Fibroblast of skin of right quadriceps (primary cell): Measurements from ENCODE around the gene MAP2.

Experiments used
- DNase-seq: peaks from one replicate; pipeline ENCODE4 v3.0.0-alpha.2; 2013

MAP2 gene

DNA sequence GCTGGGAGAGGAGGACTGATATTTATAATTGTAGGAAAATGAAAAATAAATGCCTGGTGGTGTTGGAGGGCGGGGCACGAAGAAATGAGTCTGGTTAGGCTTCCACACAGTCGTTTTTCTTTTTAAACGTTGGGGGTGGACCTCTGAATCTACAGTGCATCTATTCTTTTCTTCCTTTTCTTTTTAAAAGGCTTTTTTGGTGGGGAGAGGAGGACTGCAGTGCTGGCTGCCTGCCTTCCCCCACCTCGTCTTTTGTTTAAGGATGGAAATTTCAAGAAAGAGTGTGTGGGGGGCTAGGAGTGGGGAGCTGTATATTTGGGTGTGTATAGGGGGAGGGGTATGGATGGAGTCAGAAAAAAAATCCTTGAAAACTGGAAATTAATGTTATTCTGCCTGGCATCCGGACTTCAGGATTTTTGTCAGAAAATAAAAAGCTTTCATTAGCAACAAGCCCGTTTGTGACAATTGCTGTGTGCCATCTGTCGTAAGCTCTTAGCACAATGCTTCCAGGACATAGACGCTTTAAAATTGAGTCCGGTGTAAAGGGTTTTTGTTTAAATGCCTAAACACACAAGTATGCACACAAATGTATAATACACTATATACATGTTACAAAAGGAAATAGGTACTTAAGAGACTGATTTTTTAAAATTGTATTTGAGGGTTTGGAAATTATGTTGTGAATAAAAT is 1.1 kb downstream of the MAP2 start:
- DNase-seq = no peak

DNA sequence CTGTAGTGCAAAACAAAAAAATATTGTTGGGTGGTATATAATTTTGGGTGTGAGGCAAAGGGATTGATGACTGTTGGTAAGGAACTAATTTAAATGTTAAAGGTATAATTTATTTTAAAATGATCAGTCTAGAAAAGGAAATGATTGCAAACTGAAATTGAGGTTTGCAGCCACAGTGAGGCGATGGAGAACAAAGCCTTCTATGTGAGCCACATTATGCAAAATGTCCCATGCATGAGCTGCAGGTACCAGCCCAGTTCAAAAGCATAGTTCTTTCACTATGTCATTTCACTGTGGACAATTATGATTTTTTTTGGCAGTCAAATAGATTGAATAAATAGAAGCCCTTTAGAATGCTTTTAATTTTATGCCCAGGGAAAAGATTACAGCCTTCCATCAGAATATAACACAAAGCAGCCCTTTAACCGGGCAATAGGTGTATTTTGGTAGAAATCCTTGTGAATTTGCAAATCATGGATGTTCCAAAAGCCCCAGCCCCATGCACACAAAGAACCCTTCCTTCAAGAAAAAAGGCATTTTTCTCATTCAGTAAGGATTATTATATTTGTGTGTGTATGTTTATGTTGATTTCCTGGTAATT is 1.7 kb downstream of the MAP2 start:
- DNase-seq = peak; percentile 27

DNA sequence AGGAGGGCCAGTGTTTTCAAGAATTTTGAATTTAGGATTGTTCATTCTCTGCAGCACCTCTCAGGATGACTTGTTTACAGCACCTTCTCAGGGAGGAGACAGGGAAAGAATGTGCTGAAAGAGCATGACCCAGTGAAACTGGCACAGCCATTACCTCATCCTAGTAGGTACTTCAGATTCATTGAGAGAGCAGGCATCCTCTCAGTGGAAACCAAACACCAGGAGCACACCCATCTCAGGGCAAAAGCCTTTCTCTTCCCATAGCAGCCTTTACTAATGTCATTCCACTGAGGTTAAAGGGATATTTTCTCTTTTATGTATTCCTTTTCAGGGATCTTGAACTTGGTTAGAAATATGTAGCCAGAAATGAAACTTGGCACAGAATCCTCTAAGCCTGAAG is 2.6 kb downstream of the MAP2 start:
- no peak for DNase-seq

DNA sequence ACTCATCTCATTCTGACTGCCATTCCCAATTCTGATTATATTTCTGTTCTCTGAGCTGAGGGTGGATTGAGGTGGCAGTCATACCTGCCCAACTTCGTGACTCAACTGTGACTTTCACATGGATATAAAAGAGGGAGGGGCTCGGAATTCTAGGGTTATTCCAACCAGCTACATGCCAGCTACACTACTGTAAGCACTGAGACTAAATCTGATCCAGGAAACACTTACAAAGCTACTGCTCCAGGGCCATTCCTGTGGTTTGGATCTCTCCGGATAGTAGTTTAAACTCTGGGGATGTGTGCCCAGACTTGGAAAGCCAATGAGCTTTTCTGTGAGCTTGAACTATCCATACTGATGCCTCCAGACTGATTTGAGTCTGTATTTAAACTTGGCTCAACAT is 7.9 kb downstream of the MAP2 start:
- DNase-seq = peak; percentile 48

DNA sequence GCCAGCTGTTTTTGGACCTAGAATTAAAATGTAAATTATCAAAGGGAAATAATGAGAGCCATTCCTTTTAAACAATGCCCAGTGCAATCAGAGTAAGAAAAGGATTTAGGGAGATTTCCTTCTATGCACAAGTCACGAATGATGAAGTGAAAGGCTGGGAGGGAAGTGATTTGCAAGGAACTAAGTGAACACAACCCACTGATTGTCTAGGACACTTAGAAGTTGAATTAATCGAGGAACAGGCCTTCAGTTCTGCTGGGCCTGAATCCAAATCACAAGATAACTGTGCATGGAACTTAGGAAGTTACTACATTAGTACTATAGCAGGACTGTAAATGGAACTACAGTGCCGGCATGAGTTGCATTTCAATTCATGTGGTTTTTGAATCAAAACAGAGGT is 17.7 kb downstream of the MAP2 start:
- DNase-seq = no peak

DNA sequence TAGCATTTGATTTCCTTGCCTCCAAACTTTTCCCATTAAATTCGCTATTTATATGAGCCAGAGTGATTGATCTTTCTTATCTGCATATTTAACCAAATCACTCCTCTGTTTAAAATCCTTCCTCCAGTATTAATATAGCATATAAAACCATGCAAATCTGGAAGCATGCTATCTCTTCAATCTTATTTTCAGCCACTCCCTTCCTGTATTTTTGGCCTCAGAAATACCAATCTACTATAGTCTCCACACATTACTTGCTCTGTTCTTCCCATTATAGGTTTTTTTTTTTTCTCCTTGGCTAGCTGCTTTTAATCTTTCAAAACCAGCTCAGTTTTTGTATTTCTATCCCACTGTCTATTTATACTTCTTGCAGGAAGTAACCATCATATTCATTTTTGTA is 19.1 kb downstream of the MAP2 start:
- no peak for DNase-seq

DNA sequence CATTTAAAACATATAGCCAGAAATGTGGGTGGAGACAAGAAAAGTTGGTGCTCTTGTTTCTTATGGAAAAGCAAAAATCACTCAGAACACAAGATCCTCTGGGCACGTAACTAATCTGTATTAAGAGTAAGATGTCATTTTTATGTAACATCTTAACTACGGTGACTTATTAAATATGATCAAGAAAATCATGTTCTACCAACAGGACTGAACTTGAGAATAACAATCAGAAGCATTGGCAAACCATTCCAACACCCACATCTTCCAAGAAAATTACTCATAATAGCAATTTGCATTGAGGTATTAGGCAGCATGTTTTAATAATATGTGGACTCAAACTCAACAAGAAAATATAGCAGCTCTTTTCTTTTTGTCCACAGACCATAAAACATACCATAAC is 21.6 kb downstream of the MAP2 start:
- DNase-seq = no peak

DNA sequence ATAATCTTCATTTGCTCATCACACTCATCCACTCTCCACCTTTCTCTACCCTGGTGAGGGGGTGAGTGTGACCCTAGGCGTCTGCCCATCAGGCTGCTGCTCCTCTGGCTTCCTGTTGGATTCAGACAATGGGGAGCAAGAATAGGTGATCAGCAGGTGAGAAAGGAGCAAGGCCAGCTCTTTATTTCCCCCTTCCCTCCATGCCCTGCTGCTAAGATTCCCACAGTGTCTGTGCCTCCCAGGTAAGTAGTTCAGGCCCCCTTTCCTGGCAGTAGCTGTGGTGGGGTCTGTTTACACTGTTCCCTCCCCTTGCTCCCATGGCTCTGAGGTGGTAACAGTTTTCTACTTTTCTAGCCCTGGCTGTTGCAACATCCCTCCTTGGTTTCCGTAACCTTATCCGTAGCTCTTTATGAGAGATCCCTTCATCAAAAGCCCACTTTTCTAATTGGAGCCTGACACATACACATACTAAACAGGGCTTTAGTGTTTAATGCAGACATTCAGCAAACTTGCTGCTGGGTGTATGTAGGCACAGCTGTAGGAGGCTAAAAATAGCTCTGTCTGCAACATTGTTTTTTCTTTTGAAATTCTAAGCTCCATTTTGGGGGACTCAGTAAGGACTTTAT is 27.5 kb downstream of the MAP2 start:
- no peak for DNase-seq

DNA sequence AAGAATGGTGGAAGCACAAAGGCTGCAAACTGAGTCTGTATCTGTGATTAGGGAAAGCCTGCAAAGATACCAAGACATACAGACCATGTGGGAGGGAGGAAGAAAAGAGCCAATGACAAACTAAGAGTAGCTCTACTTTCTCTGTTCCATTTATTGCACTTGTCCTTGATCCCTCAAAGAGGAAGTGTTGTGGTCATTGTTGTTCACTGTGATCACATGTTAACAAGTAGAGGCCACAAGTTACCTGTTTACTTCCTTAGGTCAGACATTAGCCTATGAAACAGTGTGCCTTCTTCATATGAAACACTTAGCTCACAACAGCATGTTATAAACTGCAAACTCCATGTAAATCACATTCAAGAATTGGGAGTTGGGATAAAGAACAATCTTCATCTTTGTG is 32.6 kb downstream of the MAP2 start:
- no peak for DNase-seq

DNA sequence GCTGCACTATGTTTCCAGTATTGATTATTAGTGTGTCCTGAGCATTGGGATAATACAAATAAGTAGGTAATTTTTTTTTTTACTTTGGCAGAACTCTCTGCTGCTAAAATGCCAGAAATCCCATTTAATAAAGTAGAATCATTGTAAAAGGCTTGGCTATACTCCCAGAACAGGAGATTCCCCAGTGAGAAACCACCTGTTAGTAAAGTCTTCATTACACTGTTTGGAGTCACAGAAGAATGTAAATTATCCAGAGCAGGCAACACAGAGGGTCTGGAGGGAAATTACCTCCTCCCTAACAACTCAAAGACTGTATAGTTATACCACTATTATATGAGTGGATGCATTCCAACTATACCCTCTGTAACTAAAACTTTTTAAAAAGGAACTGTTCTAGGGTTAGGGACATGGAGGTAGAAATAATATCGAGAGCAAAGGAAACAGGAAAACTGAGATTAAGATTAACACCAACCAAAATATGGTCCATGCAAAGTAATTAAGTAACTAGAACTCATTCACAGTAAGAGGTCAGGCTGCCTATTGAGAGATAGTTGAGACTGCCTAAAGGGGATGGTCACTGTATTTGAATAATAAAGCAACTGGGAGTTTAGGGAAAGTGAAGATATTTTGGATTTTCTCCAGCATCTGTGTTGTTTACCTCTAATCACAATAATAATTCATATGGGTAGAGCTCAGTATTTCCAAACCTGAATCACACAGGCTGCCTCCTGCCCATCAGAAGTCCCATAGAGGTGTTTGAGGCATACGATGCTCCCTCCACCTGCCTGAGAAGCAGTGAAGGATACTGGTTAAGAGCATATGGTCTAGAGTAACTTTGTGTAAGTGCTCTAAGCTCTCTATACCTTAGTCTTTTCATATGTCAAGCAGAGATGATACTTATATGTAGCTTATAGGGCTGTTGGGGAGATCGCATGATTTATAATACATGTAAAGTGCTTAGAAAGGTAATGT is 34.4 kb downstream of the MAP2 start:
- no peak for DNase-seq

DNA sequence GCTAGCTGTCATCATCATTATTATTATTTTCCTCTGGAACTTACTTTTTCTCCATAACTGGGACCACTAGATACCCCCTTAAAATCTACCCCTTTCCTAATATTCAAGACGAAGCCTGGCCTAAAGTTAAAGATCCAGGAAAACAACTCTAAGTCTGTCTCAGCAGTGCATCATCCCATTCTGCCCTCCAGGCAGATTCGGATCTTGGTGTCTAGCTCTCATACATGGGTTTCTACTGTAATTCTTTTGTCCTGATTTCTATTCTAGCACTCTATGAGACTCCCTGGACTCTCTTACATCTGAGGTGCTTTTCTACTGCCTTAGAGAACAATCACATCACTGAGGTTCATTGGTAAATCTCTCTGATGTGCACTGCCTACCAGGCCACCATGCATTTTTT is 35.5 kb downstream of the MAP2 start:
- no peak for DNase-seq

DNA sequence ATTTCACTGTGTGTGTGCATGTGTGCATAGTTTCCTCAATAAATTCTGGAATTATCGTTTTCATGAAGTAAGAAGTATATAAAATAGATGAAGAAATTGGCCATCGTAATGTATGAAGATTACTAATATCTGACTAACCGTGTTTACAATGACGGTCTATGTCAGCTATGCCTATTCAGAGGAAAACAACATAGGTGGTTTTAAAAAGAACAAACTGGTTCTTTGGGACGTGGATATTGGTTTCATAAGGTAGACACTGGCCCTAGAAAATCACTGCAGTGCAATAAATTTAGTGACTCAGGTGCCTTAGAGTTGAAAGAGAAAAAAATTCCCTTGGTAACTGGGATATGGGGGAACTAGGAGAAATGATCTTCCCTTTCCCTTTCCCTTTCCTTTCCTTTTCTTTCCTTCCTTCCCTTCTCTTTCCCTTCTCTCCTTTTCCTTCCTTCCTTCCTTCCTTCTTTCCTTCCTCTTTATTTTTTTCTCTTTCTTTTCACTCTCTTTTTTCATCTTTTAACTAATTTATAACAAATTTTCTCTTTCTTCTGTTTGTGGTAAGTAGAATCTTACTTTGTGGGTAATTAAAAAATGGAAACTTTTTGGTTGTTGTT is 36.4 kb downstream of the MAP2 start:
- DNase-seq = no peak

DNA sequence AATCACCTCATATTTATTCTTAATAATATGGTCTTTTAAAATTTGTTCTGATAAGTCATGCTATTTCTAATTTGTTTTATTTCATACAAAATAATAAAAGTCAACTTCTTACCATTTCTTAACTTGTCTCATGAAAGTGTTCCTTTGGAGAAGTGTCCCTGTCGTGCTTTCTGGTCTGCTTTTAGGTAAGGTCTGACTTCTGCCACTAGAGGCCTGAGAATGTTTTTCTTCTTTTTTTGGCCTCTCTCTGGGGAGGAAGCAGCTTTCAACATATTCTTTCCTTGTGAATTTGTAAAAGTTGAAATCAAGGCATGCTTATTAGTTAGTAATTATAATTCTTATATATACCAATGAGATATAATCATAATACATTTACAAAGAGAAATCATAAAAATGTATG is 39.4 kb downstream of the MAP2 start:
- no peak for DNase-seq

DNA sequence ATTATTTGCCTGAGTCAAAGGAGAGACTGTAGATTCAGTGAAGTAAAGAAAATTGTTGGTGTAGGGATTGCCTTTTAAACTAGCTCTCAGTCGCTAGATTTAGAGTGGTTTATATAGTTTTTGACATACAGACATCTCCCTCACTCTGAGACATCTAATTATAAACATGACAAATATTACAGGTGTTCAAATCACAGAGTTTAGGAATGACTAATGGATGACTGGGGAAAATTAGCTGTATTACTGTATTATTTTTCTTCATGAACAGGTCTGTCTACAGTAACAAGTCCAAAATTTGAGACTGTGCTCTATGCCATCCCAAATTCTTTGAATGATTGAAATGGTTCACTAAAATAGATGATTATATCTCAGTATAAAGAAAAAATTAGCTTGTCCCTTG is 40.0 kb downstream of the MAP2 start:
- DNase-seq = no peak

DNA sequence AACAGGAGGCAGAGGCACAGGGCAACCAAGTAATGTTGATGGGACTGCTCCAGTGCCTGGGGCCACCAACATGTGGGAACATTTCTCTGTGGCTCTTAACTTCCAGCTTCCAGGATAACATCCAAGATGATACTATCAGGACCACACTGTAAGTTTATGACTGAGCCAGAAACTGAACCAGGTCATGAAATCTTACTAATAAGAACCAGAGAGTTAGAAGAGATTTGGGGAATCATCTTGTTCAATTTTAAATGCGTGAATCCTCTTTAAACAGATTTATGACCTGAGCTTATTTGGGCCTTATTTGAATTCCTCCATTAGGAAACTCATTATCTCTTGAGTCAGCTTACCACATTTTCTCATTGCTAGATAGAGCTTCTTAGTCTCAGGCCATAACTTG is 45.0 kb downstream of the MAP2 start:
- DNase-seq = peak; percentile 60

DNA sequence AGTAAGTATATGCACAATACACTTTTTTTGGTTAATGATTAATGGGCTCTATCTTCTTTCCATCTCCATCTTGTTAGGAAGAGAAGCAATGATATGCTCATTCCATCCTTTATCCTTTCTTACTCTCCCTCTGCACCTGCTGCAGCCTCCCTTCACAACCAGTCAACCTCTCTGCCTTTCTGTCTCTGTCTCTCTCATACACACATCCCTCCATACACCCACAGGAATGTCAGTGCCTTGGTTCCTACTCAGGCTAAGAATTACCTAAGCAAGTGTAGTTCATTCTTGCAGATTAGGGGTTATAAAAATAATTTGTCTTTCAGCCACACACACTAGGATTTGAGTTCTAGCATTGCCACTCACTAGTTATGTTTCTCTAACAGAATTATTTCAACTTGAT is 45.6 kb downstream of the MAP2 start:
- no peak for DNase-seq

DNA sequence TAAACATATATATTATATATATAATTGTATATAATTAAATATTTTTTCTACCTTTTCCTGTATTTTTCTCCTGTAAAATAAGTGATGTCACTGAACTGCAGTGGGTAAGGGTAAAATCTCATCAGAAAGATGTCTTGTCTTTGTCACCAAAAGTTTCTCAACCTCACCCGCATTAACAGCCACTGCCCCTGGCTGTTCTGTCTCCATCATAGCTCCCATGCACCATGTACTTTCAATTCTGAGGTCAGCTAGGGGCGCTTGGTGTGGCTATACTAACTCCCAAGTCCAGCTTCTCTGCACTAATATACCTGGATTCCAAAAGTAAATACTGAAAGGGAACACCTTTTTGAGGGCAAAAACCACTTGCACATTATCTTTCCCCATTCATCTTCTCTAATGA is 46.6 kb downstream of the MAP2 start:
- no peak for DNase-seq

DNA sequence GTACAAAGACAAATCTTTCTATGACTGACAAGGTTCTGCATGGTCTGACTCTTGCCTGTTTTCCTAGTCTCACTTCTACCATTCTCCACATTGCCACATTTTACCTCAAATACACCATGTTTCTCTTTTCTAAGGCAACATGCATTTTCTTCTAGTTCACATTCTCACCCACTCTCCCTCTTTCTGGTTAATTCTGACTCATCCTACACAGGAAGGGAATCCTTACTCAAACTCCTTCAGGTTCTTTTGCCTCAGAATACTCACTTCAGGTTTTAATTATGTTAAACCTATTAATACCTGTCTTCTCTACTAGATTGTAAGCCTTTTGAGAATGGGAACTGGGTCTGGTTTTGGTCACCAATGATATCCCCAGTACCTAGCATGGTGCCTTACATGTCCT is 47.2 kb downstream of the MAP2 start:
- peak; percentile 45 for DNase-seq

DNA sequence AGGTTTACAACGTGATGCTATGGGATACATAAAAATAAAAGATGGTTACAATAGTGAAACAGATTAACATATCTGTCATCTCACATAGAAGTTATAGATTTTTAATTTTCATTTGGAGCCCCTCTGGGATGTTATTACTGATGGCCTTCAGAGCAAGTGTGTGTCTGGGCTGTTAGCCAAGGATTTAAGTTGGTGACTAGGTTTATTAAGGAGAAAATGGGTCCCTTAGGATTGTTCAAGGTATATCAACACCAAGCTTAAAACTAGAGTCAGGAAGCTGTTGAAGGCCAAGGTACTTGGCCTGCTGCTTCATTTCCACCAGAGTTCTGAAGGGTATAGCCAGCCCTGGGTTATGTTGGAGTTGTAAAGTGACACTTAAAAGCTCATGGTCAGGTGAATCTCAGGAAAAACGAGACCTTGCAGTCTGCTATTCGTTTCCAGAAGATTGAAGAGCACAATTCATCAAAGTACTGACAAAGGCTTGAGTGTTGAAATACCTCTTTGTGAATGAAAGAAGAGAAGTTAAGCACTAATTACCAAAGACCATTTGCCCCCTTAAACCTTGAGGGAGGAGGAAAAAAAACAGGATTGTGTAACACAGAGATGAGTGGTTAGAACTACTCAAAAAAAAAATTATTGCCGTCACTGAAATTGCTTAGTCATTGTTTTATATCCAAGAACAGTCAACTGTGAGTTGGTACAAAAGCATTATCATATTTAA is 48.4 kb downstream of the MAP2 start:
- peak; percentile 76 for DNase-seq

DNA sequence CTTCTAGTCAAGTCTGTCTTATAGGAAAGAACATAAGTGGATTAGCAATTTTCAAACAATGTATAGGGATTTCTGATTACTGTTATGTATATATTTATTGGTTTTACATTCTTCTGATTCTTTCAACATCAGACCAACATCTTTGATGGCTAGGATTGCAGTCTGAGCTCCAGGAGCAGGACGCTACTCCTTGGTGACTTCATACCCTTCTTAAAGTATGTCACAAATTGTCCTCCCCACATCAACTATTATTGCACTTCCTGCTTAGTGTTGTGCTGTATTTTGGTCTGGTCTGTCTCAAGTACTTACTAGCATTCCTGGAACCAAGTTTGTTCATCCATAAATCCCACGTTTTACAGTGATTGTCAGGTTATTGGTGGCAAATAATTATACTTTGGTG is 49.0 kb downstream of the MAP2 start:
- DNase-seq = peak; percentile 66

DNA sequence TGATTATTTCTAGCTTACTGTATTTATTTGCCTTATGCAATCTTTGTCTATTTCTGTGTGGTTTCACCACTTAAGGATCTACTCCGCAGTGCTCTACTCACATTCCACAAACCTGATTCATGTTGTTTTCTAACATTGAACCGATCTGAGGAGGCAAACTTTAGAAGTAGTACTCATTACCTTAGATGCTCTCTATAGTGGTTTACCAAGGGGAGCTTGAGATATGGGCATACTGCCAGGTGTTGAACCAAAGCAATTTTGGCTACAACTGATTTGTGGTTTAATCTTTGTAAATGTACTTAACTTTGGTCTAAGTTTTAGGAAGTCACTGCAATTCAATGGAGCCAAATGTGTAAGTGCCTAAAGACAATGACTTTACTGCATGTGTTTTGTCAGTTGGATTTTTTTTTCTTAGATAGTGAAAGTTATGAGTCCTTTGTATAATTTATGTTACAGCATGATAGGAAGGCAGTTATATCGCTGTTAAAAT is 50.1 kb downstream of the MAP2 start:
- DNase-seq = peak; percentile 98

DNA sequence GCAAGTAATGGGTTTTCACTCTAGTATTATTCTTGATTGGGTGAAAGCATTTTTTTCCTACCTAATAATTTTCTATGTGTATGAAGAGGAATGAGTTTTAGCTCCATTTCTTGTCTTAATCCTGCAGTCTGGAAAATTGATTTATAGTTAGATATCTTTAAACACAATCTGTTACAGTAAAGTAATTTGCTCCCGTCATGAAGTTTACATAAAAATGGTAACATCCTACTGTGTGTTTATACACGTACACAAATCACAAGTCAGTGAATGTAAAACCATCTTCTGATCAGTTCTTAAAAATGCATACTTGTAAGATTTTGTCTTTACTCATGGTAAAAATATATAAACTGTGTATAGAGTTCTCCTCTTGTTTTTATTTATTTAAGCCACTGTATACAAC is 51.1 kb downstream of the MAP2 start:
- no peak for DNase-seq
